ENCODE measurements around the gene OR2T6. TPM values are rescaled to one million over a fixed set of nuclear protein-coding genes. Genes with fewer than 3 reads are reported as not detected.

OR2T6 gene
- total RNA-seq, result not detected

- no peak for TF ChIP-seq CTCF (IDR thresholded peaks at IDR 0.05)
- TF ChIP-seq POLR2A (IDR thresholded peaks at IDR 0.05), result no peak
- H3K9me3 ChIP-seq, result peaks cover 0 to 8% (median 0%) of the 10 kb centered on the region in 3 donors
- no peak within 1 kb of the TSS for H3K4me3 ChIP-seq
- DNase-seq, result no peak
- H3K27ac ChIP-seq, result no peak within 1 kb of the TSS
- no peaks in the 10 kb centered on the region for H3K36me3 ChIP-seq
- H3K4me1 ChIP-seq, result no peaks in the 10 kb centered on the region
- intact Hi-C loops (cut with DNase I), result no loop called here
- no peaks in the 10 kb centered on the region for H3K27me3 ChIP-seq
Measured at GRCh38 chr1:248375446-248375845, at the start of gene OR2T6. TSS of gene OR2T6 (plus strand) at chr1:248375746. CDS start at chr1:248387609, 11,863 bp downstream.

GRCh38 chr1:248343451-248343850, 32.1 kb upstream of the OR2T6 start:
- Histone ChIP-seq H3K4me1 (no peaks in the 10 kb centered on the region), H3K27ac (no peak overlapping the region), H3K4me3 (no peak overlapping the region), H3K9me3 (no peaks in the 10 kb centered on the region), H3K36me3 (no peaks in the 10 kb centered on the region), H3K27me3 (no peaks in the 10 kb centered on the region)
- TF ChIP-seq CTCF (IDR thresholded peaks at IDR 0.05) (no peak), POLR2A (IDR thresholded peaks at IDR 0.05) (no peak)
- DNase-seq, result no peak
- 33 to 47% methylated on average over 3 of the region's 3 CpGs for WGBS, 2 donors
- intact Hi-C loops (cut with DNase I), result no loop called here

- WGBS, 2 donors, result 65 to 68% methylated on average over 4 of the region's 4 CpGs
- TF ChIP-seq POLR2A (IDR thresholded peaks at IDR 0.05) (no peak), CTCF (IDR thresholded peaks at IDR 0.05) (no peak)
- H3K27me3 ChIP-seq, result no peaks in the 10 kb centered on the region
- no peaks in the 10 kb centered on the region for H3K9me3 ChIP-seq
- DNase-seq, result no peak
- H3K36me3 ChIP-seq, result no peaks in the 10 kb centered on the region
- intact Hi-C loops (cut with DNase I), result no loop called here
- no peak within 1 kb of the TSS for H3K27ac ChIP-seq
- H3K4me3 ChIP-seq, result no peak within 1 kb of the TSS
- no peaks in the 10 kb centered on the region for H3K4me1 ChIP-seq
Measured at GRCh38 chr1:248348475-248348874, 27.1 kb upstream of the OR2T6 start, which contains the start of gene OR14C36. TSS of gene OR14C36 (plus strand) at chr1:248348775. CDS start at chr1:248348775, 0 bp downstream.

GRCh38 chr1:248359415-248359814, 16.1 kb upstream of the OR2T6 start:
- DNase-seq, result no peak
- Histone ChIP-seq H3K27me3 (no peaks in the 10 kb centered on the region), H3K4me1 (no peaks in the 10 kb centered on the region), H3K27ac (no peak overlapping the region), H3K9me3 (no peaks in the 10 kb centered on the region), H3K36me3 (no peaks in the 10 kb centered on the region), H3K4me3 (no peak overlapping the region)
- no peak for TF ChIP-seq POLR2A (IDR thresholded peaks at IDR 0.05)
- TF ChIP-seq CTCF (IDR thresholded peaks at IDR 0.05), result no peak
- WGBS, 2 donors, result 56 to 63% methylated on average over 3 of the region's 3 CpGs
- intact Hi-C loops (cut with DNase I), result no loop called here

GRCh38 chr1:248361121-248361715, 14.3 kb upstream of the OR2T6 start, which contains the start of gene OR2T4:
TSS of gene OR2T4 (plus strand) at chr1:248361665. CDS start at chr1:248361665, 0 bp downstream.
- no peak within 1 kb of the TSS for H3K4me3 ChIP-seq
- H3K4me1 ChIP-seq, result no peaks in the 10 kb centered on the region
- no peak for TF ChIP-seq CTCF (IDR thresholded peaks at IDR 0.05)
- no peak for TF ChIP-seq POLR2A (IDR thresholded peaks at IDR 0.05)
- intact Hi-C loops (cut with DNase I), result no loop called here
- H3K27me3 ChIP-seq, result no peaks in the 10 kb centered on the region
- DNase-seq, result no peak
- H3K9me3 ChIP-seq, result no peaks in the 10 kb centered on the region
- H3K36me3 ChIP-seq, result no peaks in the 10 kb centered on the region
- WGBS, 2 donors, result 23 to 43% methylated on average over 3 of the region's 3 CpGs
- H3K27ac ChIP-seq, result no peak within 1 kb of the TSS

Data from esophagus squamous epithelium (tissue), 5 donors.